Prostate gland (tissue), 2 donors: ENCODE data around the gene RASD2.

Experiments used
- CTCF ChIP-seq, 4 experiments: fragments of 200-600 bp in 2 of 4; fragments of 450-650 bp in 2 of 4; sonication (generic) in 2 of 4; IDR thresholded peaks; 1 replicate in 3 of 4; 2 replicates in 1 of 4; pipeline ENCODE4 v1.5.1; 2016 to 2019; ENCODE audit warnings: antibody characterized with exemption in 4 of 4, mild to moderate bottlenecking in 2 of 4, moderate library complexity in 2 of 4
- POLR2AphosphoS5 ChIP-seq: sonication (generic); formaldehyde crosslinking; IDR thresholded peaks from one replicate; pipeline ENCODE4 v1.6.1; 2017; ENCODE audit warnings: antibody characterized with exemption

GRCh38 chr22:35597692-35598395 lies 57.2 kb downstream of the RASD2 start:
- no peak for TF ChIP-seq POLR2AphosphoS5
- no peak for TF ChIP-seq CTCF (IDR thresholded peaks at IDR 0.05)
